Motor neuron (in vitro differentiated cells): ENCODE data around the gene NIPAL1. TPM values are rescaled to one million over a fixed set of nuclear protein-coding genes. Genes with fewer than 3 reads are reported as not detected.

ENCODE experiments used
- ATAC-seq, 8 experiments: fragments of 200-7000 bp; cut with Tn5 transposase; replicated peaks in 6 of 8; 2 replicates each; pipeline ENCODE4 v1.8.0; 2021; ENCODE audit warnings: mild to moderate bottlenecking in 8 of 8, moderate library complexity in 8 of 8
- H3K27ac ChIP-seq, 2 donors: fragments of 250-450 bp; sonication (Bioruptor Pico); 2 replicates each; pipeline ENCODE4 v1.9.0; 2021; ENCODE audit warnings: antibody characterized with exemption in 2 of 2, mild to moderate bottlenecking in 2 of 2, moderate library complexity in 1 of 2
- H3K4me1 ChIP-seq, 2 donors: fragments of 250-450 bp; sonication (Bioruptor Pico); replicated peaks in 1 of 2; 2 replicates each; pipeline ENCODE4 v1.6.1; 2021; ENCODE audit warnings: antibody characterized with exemption in 2 of 2, mild to moderate bottlenecking in 2 of 2, moderate library complexity in 1 of 2
- H3K4me3 ChIP-seq, 5 donors: fragments of 250-450 bp; sonication (Bioruptor Pico); 2 replicates each; pipeline ENCODE4 v1.9.0; 2021; ENCODE audit warnings: antibody characterized with exemption in 5 of 5, mild to moderate bottlenecking in 5 of 5, moderate library complexity in 4 of 5
- WGBS, 10 experiments: fragments of 450-650 bp; shearing (Covaris generic); methylation state at CpG; one replicate each; pipeline ENCODE4 v1.0.0; 2022; 5-methylcytosine and 5-hydroxymethylcytosine counted together
- in situ Hi-C, 9 experiments: fragments of 400-800 bp; cut with MboI; loops; one replicate each; pipeline ENCODE4 v1.15.0; 2021; ENCODE audit warnings: low sequenced_read_pairs in 9 of 9, low pct_unique_long_range_greater_than_20kb in 2 of 9; ENCODE audit not compliant: unreplicated experiment in 9 of 9
- total RNA-seq, 8 experiments: library from RNA; unstranded; fragments of 300-600 nt; gene quantifications; 2 replicates each; pipeline versions ENCODE4 v1.2.3 to v1.2.4, GENCODE V29; 2022

The NIPAL1 gene
- total RNA-seq, 8 experiments from 2014 or later, result 1.3 to 3.4 (median 3.1) TPM

GRCh38 chr4:48078425-48078824 lies 61.9 kb downstream of the NIPAL1 start:
- WGBS, 10 experiments, result 0 to 100% (median 45%) methylated on average over 1 to 2 of the region's 2 CpGs; no CpG with 5 or more reads in 2 of the 10 experiments
- H3K27ac ChIP-seq, result no peak overlapping the region
- in situ Hi-C loops, result no loop called here

GRCh38 chr4:48078862-48079655 lies 62.5 kb downstream of the NIPAL1 start:
- Histone ChIP-seq H3K27ac (no peak overlapping the region), H3K4me3 (no peak overlapping the region), H3K4me1 (no peaks in the 10 kb centered on the region)
- 44 to 100% (median 71%) methylated on average over 1 to 4 of the region's 5 CpGs for WGBS, 10 experiments
- ATAC-seq, result no peak
- in situ Hi-C loops, result no loop called here

More at GRCh38 chr4:48078425-48078824, 61.9 kb downstream of the NIPAL1 start:
- Histone ChIP-seq H3K4me3 (no peak overlapping the region), H3K4me1 (no peaks in the 10 kb centered on the region)
- ATAC-seq, result peak in 2 of 8 experiments; percentile 65

GRCh38 chr4:48079972-48080391 lies 63.4 kb downstream of the NIPAL1 start:
- in situ Hi-C loops, result no loop called here
- 22 to 100% (median 88%) methylated on average over 2 to 3 of the region's 3 CpGs; no CpG with 5 or more reads in 3 of the 10 experiments for WGBS, 10 experiments
- ATAC-seq, result peak in 3 of 8 experiments; percentile 43 to 93 (median 51)
- Histone ChIP-seq H3K4me3 (no peak overlapping the region), H3K27ac (no peak overlapping the region), H3K4me1 (no peaks in the 10 kb centered on the region)

GRCh38 chr4:48081196-48081595 lies 64.6 kb downstream of the NIPAL1 start:
- no peak overlapping the region for H3K27ac ChIP-seq
- peak in 3 of 8 experiments; percentile 21 to 35 (median 31) for ATAC-seq
- in situ Hi-C loops, result no loop called here
- no peaks in the 10 kb centered on the region for H3K4me1 ChIP-seq
- H3K4me3 ChIP-seq, result no peak overlapping the region
- 0 to 100% (median 92%) methylated on average over 1 of the region's 1 CpG; no CpG with 5 or more reads in 2 of the 10 experiments for WGBS, 10 experiments

- Histone ChIP-seq H3K4me1 (no peaks in the 10 kb centered on the region), H3K4me3 (no peak overlapping the region), H3K27ac (no peak overlapping the region)
- in situ Hi-C loops, result no loop called here
- ATAC-seq, result no peak
- WGBS, 10 experiments, result 80% methylated on average over 1 to 2 of the region's 2 CpGs; no CpG with 5 or more reads in 8 of the 10 experiments
Observed at GRCh38 chr4:48082956-48083355, 66.4 kb downstream of the NIPAL1 start.

- WGBS, 10 experiments, result 0 to 100% (median 66%) methylated on average over 1 to 8 of the region's 8 CpGs; no CpG with 5 or more reads in 2 of the 10 experiments
- in situ Hi-C loops, result loop anchor here in 1 of 9 experiments (5.0 kb wide), 1 partner anchor 84 kb away; no protein-coding TSS in a partner anchor
Observed at GRCh38 chr4:48085821-48086589, 69.4 kb downstream of the NIPAL1 start.

More at GRCh38 chr4:48085821-48086589, 69.4 kb downstream of the NIPAL1 start:
- Histone ChIP-seq H3K4me1 (no peaks in the 10 kb centered on the region), H3K27ac (no peak overlapping the region), H3K4me3 (no peak overlapping the region)
- ATAC-seq, result no peak

Other genes starting within 250 kb of the NIPAL1 start
- gene CORIN, start 178.7 kb upstream of the NIPAL1 start, total RNA-seq, result 1 to 10 TPM in 3 of 8 experiments, under 1 TPM in 5; 0.25 to 1.5 (median 0.69) TPM
- gene NFXL1, start 102.2 kb upstream of the NIPAL1 start, total RNA-seq, result 10 to 100 TPM in 7 of 8 experiments, 1 to 10 TPM in 1; 5.4 to 21.3 (median 12.9) TPM
- under 1 TPM in 6 of 8 experiments, not detected in 2; 0.05 to 0.38 (median 0.18) TPM for gene CNGA1, start 91 bp upstream of the NIPAL1 start, total RNA-seq
- gene TXK, start 117.5 kb downstream of the NIPAL1 start, total RNA-seq, result under 1 TPM in 6 of 8 experiments, not detected in 2; 0.05 to 0.85 (median 0.48) TPM